ENCODE data around the gene DNAH1.

The DNAH1 gene

DNA sequence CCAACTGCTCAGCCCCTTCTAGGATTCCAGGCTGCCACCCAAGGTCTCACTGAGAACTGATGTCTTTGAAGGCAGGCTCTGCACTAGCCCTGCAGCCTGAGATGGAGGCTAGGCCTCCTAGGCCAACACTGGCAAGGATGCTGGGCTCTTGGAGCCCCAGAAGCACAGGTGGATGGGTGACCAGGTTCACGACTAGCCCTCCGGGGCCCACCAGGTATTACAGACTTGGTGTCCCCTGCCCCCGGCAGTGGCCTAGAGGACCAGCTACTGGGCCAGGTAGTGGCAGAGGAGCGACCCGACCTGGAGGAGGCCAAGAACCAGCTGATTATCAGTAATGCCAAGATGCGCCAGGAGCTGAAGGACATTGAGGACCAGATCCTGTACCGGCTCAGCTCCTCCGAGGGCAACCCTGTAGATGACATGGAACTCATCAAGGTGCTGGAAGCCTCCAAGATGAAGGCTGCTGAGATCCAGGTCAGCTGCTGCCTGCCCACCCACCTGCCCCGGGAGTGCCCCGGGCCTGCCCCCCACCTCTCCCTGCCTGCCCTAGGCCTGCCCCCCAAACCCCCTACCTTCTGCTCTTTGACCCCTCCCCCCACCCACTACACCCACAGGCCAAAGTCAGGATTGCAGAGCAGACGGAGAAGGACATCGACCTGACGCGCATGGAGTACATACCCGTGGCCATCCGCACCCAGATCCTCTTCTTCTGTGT is 76.3 kb downstream of the DNAH1 start:
- no peak overlapping the region for H3K4me3 ChIP-seq (ENCODE audit: low read length)
- TF ChIP-seq, protein P1, sequence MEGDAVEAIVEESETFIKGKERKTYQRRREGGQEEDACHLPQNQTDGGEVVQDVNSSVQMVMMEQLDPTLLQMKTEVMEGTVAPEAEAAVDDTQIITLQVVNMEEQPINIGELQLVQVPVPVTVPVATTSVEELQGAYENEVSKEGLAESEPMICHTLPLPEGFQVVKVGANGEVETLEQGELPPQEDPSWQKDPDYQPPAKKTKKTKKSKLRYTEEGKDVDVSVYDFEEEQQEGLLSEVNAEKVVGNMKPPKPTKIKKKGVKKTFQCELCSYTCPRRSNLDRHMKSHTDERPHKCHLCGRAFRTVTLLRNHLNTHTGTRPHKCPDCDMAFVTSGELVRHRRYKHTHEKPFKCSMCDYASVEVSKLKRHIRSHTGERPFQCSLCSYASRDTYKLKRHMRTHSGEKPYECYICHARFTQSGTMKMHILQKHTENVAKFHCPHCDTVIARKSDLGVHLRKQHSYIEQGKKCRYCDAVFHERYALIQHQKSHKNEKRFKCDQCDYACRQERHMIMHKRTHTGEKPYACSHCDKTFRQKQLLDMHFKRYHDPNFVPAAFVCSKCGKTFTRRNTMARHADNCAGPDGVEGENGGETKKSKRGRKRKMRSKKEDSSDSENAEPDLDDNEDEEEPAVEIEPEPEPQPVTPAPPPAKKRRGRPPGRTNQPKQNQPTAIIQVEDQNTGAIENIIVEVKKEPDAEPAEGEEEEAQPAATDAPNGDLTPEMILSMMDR (conservative IDR thresholded peaks at IDR 0.05; ENCODE audit: low read depth, low read length): no peak
- no peak for DNase-seq (ENCODE audit: low read depth)

DNA sequence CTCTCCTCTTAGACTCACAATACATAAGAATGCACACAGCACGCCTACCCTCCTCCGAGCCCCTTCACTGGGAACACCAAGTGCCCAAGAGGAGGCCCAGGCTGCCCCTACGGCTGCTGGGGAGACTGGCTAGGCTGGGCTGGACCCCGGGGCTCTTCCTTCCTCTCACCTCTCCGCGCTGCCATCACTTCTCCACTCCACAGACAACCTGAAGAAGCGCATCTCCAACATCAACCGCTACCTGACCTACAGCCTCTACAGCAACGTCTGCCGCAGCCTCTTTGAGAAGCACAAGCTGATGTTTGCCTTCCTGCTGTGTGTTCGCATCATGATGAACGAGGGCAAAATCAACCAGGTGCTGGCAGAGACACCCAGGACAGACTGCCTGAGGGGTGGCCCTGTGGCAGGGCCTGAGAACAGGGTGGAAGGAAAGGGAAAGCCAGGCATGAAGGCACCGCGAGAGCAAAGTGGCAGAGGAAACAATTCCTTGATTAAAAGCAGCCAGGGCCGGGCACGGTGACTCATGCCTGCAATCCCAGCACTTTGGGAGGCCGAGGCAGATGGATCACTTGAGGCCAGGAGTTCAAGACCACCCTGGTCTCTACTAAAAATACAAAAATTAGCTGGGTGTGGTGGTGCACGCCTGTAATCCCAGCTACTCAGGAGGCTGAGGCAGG is 77.2 kb downstream of the DNAH1 start:
- TF ChIP-seq, protein P1 (conservative IDR thresholded peaks at IDR 0.05; ENCODE audit: low read depth, low read length): no peak
- H3K4me3 ChIP-seq (ENCODE audit: low read length): no peak overlapping the region
- no peak for DNase-seq (ENCODE audit: low read depth)

DNA sequence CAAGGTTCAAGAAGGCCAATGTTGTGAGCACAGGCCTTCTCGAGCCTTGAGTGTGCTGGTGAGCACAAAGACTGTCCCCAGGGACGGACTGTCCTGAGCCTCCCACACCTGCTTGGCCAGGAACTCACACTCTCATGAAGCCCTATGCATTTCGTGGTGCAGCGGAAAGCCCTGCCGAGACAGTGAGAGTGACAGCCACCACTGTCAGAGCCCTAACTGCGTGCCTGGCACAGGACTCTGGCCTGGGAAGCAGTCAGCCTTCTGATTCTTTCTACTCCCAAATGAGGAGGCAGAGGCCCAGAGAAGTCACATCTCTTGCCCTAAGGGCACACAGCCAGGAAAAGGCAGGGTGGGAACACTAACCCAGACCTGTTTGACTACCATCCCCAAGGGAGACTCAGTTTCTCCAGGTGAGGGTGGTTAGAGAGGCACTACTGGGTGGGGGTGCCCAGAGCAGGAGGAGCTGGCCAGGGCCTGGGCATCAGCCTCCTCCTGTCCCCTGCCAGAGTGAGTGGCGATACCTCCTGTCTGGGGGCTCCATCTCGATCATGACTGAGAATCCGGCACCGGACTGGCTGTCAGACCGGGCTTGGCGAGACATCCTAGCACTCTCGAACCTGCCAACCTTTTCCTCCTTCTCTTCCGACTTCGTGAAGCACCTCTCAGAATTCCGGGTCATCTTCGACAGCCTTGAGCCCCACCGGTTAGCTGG is 78.0 kb downstream of the DNAH1 start:
- no peak for DNase-seq (ENCODE audit: low read depth)
- TF ChIP-seq, protein P1 (conservative IDR thresholded peaks at IDR 0.05; ENCODE audit: low read depth, low read length): no peak
- no peak overlapping the region for H3K4me3 ChIP-seq (ENCODE audit: low read length)

DNA sequence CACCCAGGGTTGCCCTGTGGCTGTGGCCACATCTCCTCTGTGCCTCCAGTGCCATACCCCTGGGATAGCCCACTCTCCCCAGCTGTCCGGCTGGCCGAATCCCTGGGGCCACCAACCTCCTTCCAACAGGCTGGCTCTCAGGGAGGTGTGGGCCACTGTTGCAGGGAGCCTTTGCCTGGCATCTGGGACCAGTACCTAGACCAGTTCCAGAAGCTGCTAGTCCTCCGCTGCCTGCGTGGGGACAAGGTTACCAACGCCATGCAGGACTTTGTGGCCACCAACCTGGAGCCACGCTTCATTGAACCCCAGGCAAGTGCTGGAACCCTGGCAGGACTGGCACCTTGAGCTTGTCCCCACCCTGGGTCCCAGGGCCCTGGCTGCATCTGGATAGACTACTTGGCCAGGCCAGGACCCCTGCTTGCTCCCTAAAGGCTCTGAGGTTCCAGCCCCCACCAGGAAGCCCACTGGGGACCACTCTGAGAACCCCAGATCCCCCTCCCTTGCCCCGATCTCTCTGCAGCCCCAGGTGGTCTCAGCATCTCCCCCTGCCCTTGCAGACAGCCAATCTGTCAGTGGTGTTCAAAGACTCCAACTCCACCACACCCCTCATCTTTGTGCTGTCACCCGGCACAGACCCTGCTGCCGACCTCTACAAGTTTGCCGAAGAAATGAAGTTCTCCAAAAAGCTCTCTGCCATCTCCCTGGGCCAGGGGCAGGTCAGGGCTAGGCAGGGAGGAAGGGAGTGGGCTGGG is 78.8 kb downstream of the DNAH1 start:
- H3K4me3 ChIP-seq (ENCODE audit: low read length): no peak overlapping the region
- TF ChIP-seq, protein P1 (conservative IDR thresholded peaks at IDR 0.05; ENCODE audit: low read depth, low read length): no peak
- no peak for DNase-seq (ENCODE audit: low read depth)

DNA sequence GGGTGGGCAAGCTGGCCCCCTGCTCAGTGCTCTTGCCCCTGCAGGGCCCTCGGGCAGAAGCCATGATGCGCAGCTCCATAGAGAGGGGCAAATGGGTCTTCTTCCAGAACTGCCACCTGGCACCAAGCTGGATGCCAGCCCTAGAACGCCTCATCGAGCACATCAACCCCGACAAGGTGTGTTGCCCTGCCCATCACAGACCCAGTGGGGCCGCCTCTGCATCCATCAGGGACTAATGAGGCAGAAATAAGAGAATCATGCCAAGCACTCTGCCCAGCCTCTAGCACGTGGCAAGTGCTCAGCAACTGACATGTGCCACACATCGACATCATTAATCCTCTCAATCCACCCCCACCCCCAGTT is 79.4 kb downstream of the DNAH1 start:
- DNase-seq (ENCODE audit: low read depth): no peak
- H3K4me3 ChIP-seq (ENCODE audit: low read length): no peak overlapping the region

More for the DNA sequence above, 79.4 kb downstream of the DNAH1 start:
- TF ChIP-seq, protein P1 (conservative IDR thresholded peaks at IDR 0.05; ENCODE audit: low read depth, low read length): no peak

Measured in retinal pigment epithelial cell (primary cell).